ENCODE data around the gene MCOLN3.

GRCh38 chr1:84975035-84975434 is 73.3 kb downstream of the MCOLN3 start:
- TF ChIP-seq CTCF (IDR thresholded peaks at IDR 0.05; ENCODE audit: low read depth, low read length, poor library complexity, severe bottlenecking) (no peak), EZH2phosphoT487 (IDR thresholded peaks at IDR 0.05; ENCODE audit: borderline replicate concordance, low read length) (no peak)
